ENCODE data around the gene F8. TPM values are rescaled to one million over a fixed set of nuclear protein-coding genes. Genes with fewer than 3 reads are reported as not detected.

F8 gene
- total and polyA plus RNA-seq, 2 donors (not counting 1 experiment from before 2014, with no cell fraction given): 4.5 to 7.9 TPM

GRCh38 chrX:154813801-154814200, 208.7 kb downstream of the F8 start:
- Histone ChIP-seq H3K79me2 (ENCODE audit: control insufficient read depth, insufficient read depth, low read length) (no peaks in the 10 kb centered on the region), H3K9me3 (ENCODE audit: control insufficient read depth, insufficient read depth, low read depth, low read length) (no peaks in the 10 kb centered on the region), H3K4me1 (ENCODE audit: control insufficient read depth, extremely low read depth, insufficient read depth, low read length) (no peaks in the 10 kb centered on the region), H3K27ac (ENCODE audit: insufficient read depth, low read length) (no peak overlapping the region), H3K9ac (ENCODE audit: insufficient read depth, low read length) (no peak overlapping the region), H2AFZ (ENCODE audit: low read length) (no peak overlapping the region), H3K4me3 (replicated peaks in 1 of 4; ENCODE audit: control extremely low read depth in 1 of 4, insufficient read depth in 1 of 4, low read depth in 3 of 4, low read length in 4 of 4) (no peak overlapping the region), H3K4me2 (ENCODE audit: extremely low read depth, insufficient read depth, low read length) (no peak overlapping the region), H3K27me3 (ENCODE audit: control insufficient read depth, insufficient read depth, low read length) (no peaks in the 10 kb centered on the region), H4K20me1 (ENCODE audit: control insufficient read depth, extremely low read depth, insufficient read depth, low read length) (no peaks in the 10 kb centered on the region), H3K36me3 (ENCODE audit: control insufficient read depth, insufficient read depth, low read length) (no peaks in the 10 kb centered on the region)
- TF ChIP-seq EZH2 (IDR thresholded peaks at IDR 0.05; ENCODE audit: low read length, missing control alignments): no peak
- TF ChIP-seq, protein P1, sequence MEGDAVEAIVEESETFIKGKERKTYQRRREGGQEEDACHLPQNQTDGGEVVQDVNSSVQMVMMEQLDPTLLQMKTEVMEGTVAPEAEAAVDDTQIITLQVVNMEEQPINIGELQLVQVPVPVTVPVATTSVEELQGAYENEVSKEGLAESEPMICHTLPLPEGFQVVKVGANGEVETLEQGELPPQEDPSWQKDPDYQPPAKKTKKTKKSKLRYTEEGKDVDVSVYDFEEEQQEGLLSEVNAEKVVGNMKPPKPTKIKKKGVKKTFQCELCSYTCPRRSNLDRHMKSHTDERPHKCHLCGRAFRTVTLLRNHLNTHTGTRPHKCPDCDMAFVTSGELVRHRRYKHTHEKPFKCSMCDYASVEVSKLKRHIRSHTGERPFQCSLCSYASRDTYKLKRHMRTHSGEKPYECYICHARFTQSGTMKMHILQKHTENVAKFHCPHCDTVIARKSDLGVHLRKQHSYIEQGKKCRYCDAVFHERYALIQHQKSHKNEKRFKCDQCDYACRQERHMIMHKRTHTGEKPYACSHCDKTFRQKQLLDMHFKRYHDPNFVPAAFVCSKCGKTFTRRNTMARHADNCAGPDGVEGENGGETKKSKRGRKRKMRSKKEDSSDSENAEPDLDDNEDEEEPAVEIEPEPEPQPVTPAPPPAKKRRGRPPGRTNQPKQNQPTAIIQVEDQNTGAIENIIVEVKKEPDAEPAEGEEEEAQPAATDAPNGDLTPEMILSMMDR (conservative IDR thresholded peaks at IDR 0.05 in 1 of 2, IDR thresholded peaks at IDR 0.05 in 1 of 2; ENCODE audit: low read depth in 1 of 2, low read length in 2 of 2): no peak
- DNase-seq (ENCODE audit: low read depth in 2 of 2): no peak

- Histone ChIP-seq H3K9me3 (ENCODE audit: control insufficient read depth, insufficient read depth, low read depth, low read length) (no peaks in the 10 kb centered on the region), H3K36me3 (ENCODE audit: control insufficient read depth, insufficient read depth, low read length) (no peaks in the 10 kb centered on the region), H3K27ac (ENCODE audit: insufficient read depth, low read length) (no peak overlapping the region), H3K4me2 (ENCODE audit: extremely low read depth, insufficient read depth, low read length) (no peak overlapping the region), H3K4me1 (ENCODE audit: control insufficient read depth, extremely low read depth, insufficient read depth, low read length) (no peaks in the 10 kb centered on the region), H4K20me1 (ENCODE audit: control insufficient read depth, extremely low read depth, insufficient read depth, low read length) (no peaks in the 10 kb centered on the region), H3K9ac (ENCODE audit: insufficient read depth, low read length) (no peak overlapping the region), H3K4me3 (replicated peaks in 1 of 4; ENCODE audit: control extremely low read depth in 1 of 4, insufficient read depth in 1 of 4, low read depth in 3 of 4, low read length in 4 of 4) (no peak overlapping the region), H3K79me2 (ENCODE audit: control insufficient read depth, insufficient read depth, low read length) (no peaks in the 10 kb centered on the region), H2AFZ (ENCODE audit: low read length) (no peak overlapping the region), H3K27me3 (ENCODE audit: control insufficient read depth, insufficient read depth, low read length) (no peaks in the 10 kb centered on the region)
- TF ChIP-seq, protein P1 (conservative IDR thresholded peaks at IDR 0.05 in 1 of 2, IDR thresholded peaks at IDR 0.05 in 1 of 2; ENCODE audit: low read depth in 1 of 2, low read length in 2 of 2): no peak
- TF ChIP-seq EZH2 (IDR thresholded peaks at IDR 0.05; ENCODE audit: low read length, missing control alignments): no peak
- no peak for DNase-seq (ENCODE audit: low read depth in 2 of 2)
Observed at GRCh38 chrX:154812341-154813101, 210.0 kb downstream of the F8 start.

- H2AFZ ChIP-seq (ENCODE audit: low read length): no peak overlapping the region
- no peaks in the 10 kb centered on the region for H3K79me2 ChIP-seq (ENCODE audit: control insufficient read depth, insufficient read depth, low read length)
- H3K36me3 ChIP-seq (ENCODE audit: control insufficient read depth, insufficient read depth, low read length): no peaks in the 10 kb centered on the region
- H3K27ac ChIP-seq (ENCODE audit: insufficient read depth, low read length): no peak overlapping the region
- peak in 1 of 2 donors; percentile 10 for DNase-seq (ENCODE audit: low read depth in 2 of 2)
- H3K9me3 ChIP-seq (ENCODE audit: control insufficient read depth, insufficient read depth, low read depth, low read length): no peaks in the 10 kb centered on the region
- H3K4me3 ChIP-seq (replicated peaks in 1 of 4; ENCODE audit: control extremely low read depth in 1 of 4, insufficient read depth in 1 of 4, low read depth in 3 of 4, low read length in 4 of 4): no peak overlapping the region
- H3K27me3 ChIP-seq (ENCODE audit: control insufficient read depth, insufficient read depth, low read length): no peaks in the 10 kb centered on the region
- no peaks in the 10 kb centered on the region for H4K20me1 ChIP-seq (ENCODE audit: control insufficient read depth, extremely low read depth, insufficient read depth, low read length)
- no peak for TF ChIP-seq EZH2 (IDR thresholded peaks at IDR 0.05; ENCODE audit: low read length, missing control alignments)
- TF ChIP-seq, protein P1 (conservative IDR thresholded peaks at IDR 0.05 in 1 of 2, IDR thresholded peaks at IDR 0.05 in 1 of 2; ENCODE audit: low read depth in 1 of 2, low read length in 2 of 2): no peak
- no peaks in the 10 kb centered on the region for H3K4me1 ChIP-seq (ENCODE audit: control insufficient read depth, extremely low read depth, insufficient read depth, low read length)
- no peak overlapping the region for H3K4me2 ChIP-seq (ENCODE audit: extremely low read depth, insufficient read depth, low read length)
- H3K9ac ChIP-seq (ENCODE audit: insufficient read depth, low read length): no peak overlapping the region
Observed at GRCh38 chrX:154809939-154810665, 212.4 kb downstream of the F8 start.
